Endothelial cell of umbilical vein (primary cell): ENCODE measurements around the gene GPR78. TPM values are rescaled to one million over a fixed set of nuclear protein-coding genes. Genes with fewer than 3 reads are reported as not detected.

Experiments
- BruUV-seq: library from RNA; stranded (reverse); fragments of 400-500 nt; replicated peaks from 2 replicates; lab custom pipeline; 2021; lab: Mats Ljungman, UMichigan
- CTCF ChIA-PET: fragments of 300-600, 350-600 bp; sonication (Branson Sonifier 250); formaldehyde crosslinking; loops from one replicate; lab custom pipeline; 2021; ENCODE audit warnings: antibody characterized with exemption, inconsistent platforms; lab: Charles Lee
- POLR2A ChIA-PET: fragments of 300-600, 350-600 bp; sonication (Branson Sonifier 250); formaldehyde crosslinking; loops from one replicate; lab custom pipeline; 2021; ENCODE audit warnings: antibody characterized with exemption, inconsistent platforms; lab: Charles Lee
- DNase-seq: peaks from one replicate; pipeline ENCODE4 v3.0.0-alpha.2; 2011; ENCODE audit warnings: low read depth, low spot score
- FAIRE-seq: peaks from 2 replicates; lab custom pipeline; 2011; peaks lifted over from hg19 to GRCh38; lab: Jason Lieb, UNC
- H2AFZ ChIP-seq: 2 replicates; pipeline ENCODE4 v1.6.0; 2012; ENCODE audit warnings: low read depth, low read length, control low read depth, inconsistent platforms
- H3K27ac ChIP-seq: 2 replicates; pipeline ENCODE4 v1.5.1; 2011; ENCODE audit warnings: low read depth, mild to moderate bottlenecking, control low read depth, low read length, moderate library complexity; ENCODE audit not compliant: insufficient read depth
- H3K27me3 ChIP-seq, 2 experiments: 2 replicates each; pipeline versions ENCODE4 v1.6.0 to v1.6.1; 2011; ENCODE audit warnings: low read length in 2 of 2, mixed read lengths in 1 of 2; ENCODE audit not compliant: control insufficient read depth in 2 of 2, insufficient read depth in 2 of 2
- H3K36me3 ChIP-seq, 2 experiments: 2 replicates in 1 of 2; 3 replicates in 1 of 2; pipeline ENCODE4 v1.5.1; 2011; ENCODE audit warnings: low read length in 2 of 2, mild to moderate bottlenecking in 1 of 2, moderate library complexity in 1 of 2; ENCODE audit not compliant: control insufficient read depth in 2 of 2, insufficient read depth in 2 of 2; ENCODE audit errors: extremely low read depth in 1 of 2
- H3K4me1 ChIP-seq: 3 replicates; pipeline ENCODE4 v1.5.1; 2011; ENCODE audit warnings: mild to moderate bottlenecking, low read length; ENCODE audit not compliant: control insufficient read depth, insufficient read depth; ENCODE audit errors: extremely low read depth
- H3K4me2 ChIP-seq: 2 replicates; pipeline ENCODE4 v1.6.1; 2011; ENCODE audit warnings: low read length, control low read depth, mixed read lengths; ENCODE audit not compliant: insufficient read depth
- H3K4me3 ChIP-seq, 3 experiments: fragments of 200-600 bp in 1 of 3; sonication (generic), shearing (Covaris generic) in 1 of 3; replicated peaks in 1 of 3; 2 replicates each; pipeline ENCODE4 v1.5.1; 2011 to 2016; ENCODE audit warnings: control low read depth in 3 of 3, low read length in 3 of 3, mild to moderate bottlenecking in 2 of 3, inconsistent platforms in 1 of 3, low read depth in 1 of 3, moderate library complexity in 1 of 3; ENCODE audit not compliant: insufficient read depth in 1 of 3
- H3K79me2 ChIP-seq: 2 replicates; pipeline ENCODE4 v1.6.0; 2012; ENCODE audit warnings: low read length, inconsistent platforms; ENCODE audit not compliant: control insufficient read depth, insufficient read depth
- H3K9ac ChIP-seq: replicated peaks from 2 replicates; pipeline ENCODE3; 2011; ENCODE audit warnings: low read length, control low read depth; ENCODE audit not compliant: insufficient read depth; ENCODE audit errors: extremely low read depth
- H3K9me1 ChIP-seq: replicated peaks from 3 replicates; pipeline ENCODE4 v1.6.0; 2011; ENCODE audit warnings: mild to moderate bottlenecking, low read length; ENCODE audit not compliant: control insufficient read depth, insufficient read depth; ENCODE audit errors: extremely low read depth
- H3K9me3 ChIP-seq: replicated peaks from 2 replicates; pipeline ENCODE4 v1.5.1; 2012; ENCODE audit warnings: low read length, inconsistent platforms; ENCODE audit not compliant: control insufficient read depth, insufficient read depth
- H4K20me1 ChIP-seq: replicated peaks from 2 replicates; pipeline ENCODE3; 2011; ENCODE audit warnings: mild to moderate bottlenecking, low read length; ENCODE audit not compliant: control insufficient read depth, insufficient read depth; ENCODE audit errors: extremely low read depth
- CTCF ChIP-seq, 2 donors: IDR thresholded peaks; 1 replicate in 1 of 2; 2 replicates in 1 of 2; pipeline ENCODE4 v1.5.1; 2011; ENCODE audit warnings: low read length in 2 of 2, mild to moderate bottlenecking in 2 of 2, moderate library complexity in 2 of 2, control low read depth in 1 of 2, inconsistent platforms in 1 of 2, low read depth in 1 of 2; ENCODE audit not compliant: insufficient read depth in 1 of 2; ENCODE audit errors: extremely low read depth in 1 of 2
- EZH2 ChIP-seq: IDR thresholded peaks from 2 replicates; pipeline ENCODE4 v1.6.1; 2012; ENCODE audit warnings: borderline replicate concordance, low read depth, mild to moderate bottlenecking, moderate library complexity, low read length, inconsistent platforms; ENCODE audit not compliant: severe bottlenecking
- FOS ChIP-seq: IDR thresholded peaks from 2 replicates; pipeline ENCODE4 v1.6.1; 2011; ENCODE audit warnings: mild to moderate bottlenecking, low read length, moderate library complexity, borderline replicate concordance; ENCODE audit not compliant: insufficient read depth
- GATA2 ChIP-seq: IDR thresholded peaks from 2 replicates; pipeline ENCODE4 v1.7.0; 2011; ENCODE audit warnings: low read depth, mild to moderate bottlenecking, moderate library complexity, mixed read lengths, low read length; ENCODE audit not compliant: insufficient read length, insufficient read depth
- JUN ChIP-seq: IDR thresholded peaks from 2 replicates; pipeline ENCODE4 v1.6.1; 2011; ENCODE audit warnings: borderline replicate concordance, low read depth; ENCODE audit not compliant: insufficient read length, insufficient read depth
- MYC ChIP-seq: IDR thresholded peaks from one replicate; pipeline ENCODE4 v1.6.1; 2011; ENCODE audit warnings: mild to moderate bottlenecking, low read depth, low read length
- POLR2AphosphoS5 ChIP-seq: IDR thresholded peaks from 2 replicates; pipeline ENCODE4 v1.6.1; 2012; ENCODE audit warnings: low read depth, mild to moderate bottlenecking, control low read depth, low read length, moderate library complexity; ENCODE audit not compliant: insufficient read depth
- dilution Hi-C: fragments of 300-500 bp; cut with MboI; formaldehyde crosslinking; loops from one replicate; pipeline ENCODE4 v1.15.0; 2019; ENCODE audit warnings: low sequenced_read_pairs; ENCODE audit not compliant: extremely low pct_ligation_motif_present
- intact Hi-C: fragments of 100-400 bp; cut with micrococcal nuclease; formaldehyde crosslinking; loops from one replicate; pipeline ENCODE4 v1.10.0; 2022
- polyA plus RNA-seq, 4 experiments: library from polyadenylated mRNA; depleted of rRNA in 3 of 4; stranded (reverse) in 3 of 4; unstranded in 1 of 4; fragments of >200 nt; gene quantifications; 2 replicates each; pipeline versions ENCODE4 v1.2.1 to v1.2.3, GENCODE V29; 2011 to 2012; ENCODE audit warnings: missing spikeins in 1 of 4
- total RNA-seq: library from RNA; stranded (reverse); gene quantifications from 2 replicates; pipeline ENCODE4 v1.2.3, GENCODE V29; 2021

GPR78 gene
- total and polyA plus RNA-seq, 2 donors (not counting 3 experiments of a cell fraction or from before 2014, with no cell fraction given) = not detected

- dilution Hi-C loops = no loop called here
Measured at GRCh38 chr4:8548731-8549351, 31.4 kb upstream of the GPR78 start.

More at GRCh38 chr4:8548731-8549351, 31.4 kb upstream of the GPR78 start:
- no peaks in the 10 kb centered on the region for H3K79me2 ChIP-seq
- intact Hi-C loops = no loop called here
- H3K9me1 ChIP-seq = no peaks in the 10 kb centered on the region
- FAIRE-seq = no peak
- TF ChIP-seq MYC = no peak
- TF ChIP-seq GATA2 = no peak
- no peak for TF ChIP-seq JUN
- TF ChIP-seq POLR2AphosphoS5 = no peak
- TF ChIP-seq FOS = no peak
- no peak for TF ChIP-seq CTCF (IDR thresholded peaks at IDR 0.05; ENCODE audit: extremely low read depth in 1 of 2, insufficient read depth in 1 of 2, low read depth in 1 of 2, low read length in 2 of 2)
- no peak for TF ChIP-seq EZH2
- H4K20me1 ChIP-seq = no peaks in the 10 kb centered on the region
- no peaks in the 10 kb centered on the region for H3K27me3 ChIP-seq
- no peak overlapping the region for H3K4me2 ChIP-seq
- no peak for DNase-seq
- H3K9me3 ChIP-seq = no peaks in the 10 kb centered on the region
- no peak overlapping the region for H3K4me3 ChIP-seq
- no TSS peak for BruUV-seq
- no peak overlapping the region for H2AFZ ChIP-seq
- CTCF ChIA-PET = interaction anchor here (3.5 kb wide), 1 partner anchor 80 kb away, joined by 28 read pairs; no protein-coding TSS in a partner anchor
- no peak overlapping the region for H3K9ac ChIP-seq
- no peaks in the 10 kb centered on the region for H3K36me3 ChIP-seq
- no peak overlapping the region for H3K27ac ChIP-seq
- POLR2A ChIA-PET = no interaction called here
- no peaks in the 10 kb centered on the region for H3K4me1 ChIP-seq
